ENCODE data around the gene YOD1.

The YOD1 gene

DNA sequence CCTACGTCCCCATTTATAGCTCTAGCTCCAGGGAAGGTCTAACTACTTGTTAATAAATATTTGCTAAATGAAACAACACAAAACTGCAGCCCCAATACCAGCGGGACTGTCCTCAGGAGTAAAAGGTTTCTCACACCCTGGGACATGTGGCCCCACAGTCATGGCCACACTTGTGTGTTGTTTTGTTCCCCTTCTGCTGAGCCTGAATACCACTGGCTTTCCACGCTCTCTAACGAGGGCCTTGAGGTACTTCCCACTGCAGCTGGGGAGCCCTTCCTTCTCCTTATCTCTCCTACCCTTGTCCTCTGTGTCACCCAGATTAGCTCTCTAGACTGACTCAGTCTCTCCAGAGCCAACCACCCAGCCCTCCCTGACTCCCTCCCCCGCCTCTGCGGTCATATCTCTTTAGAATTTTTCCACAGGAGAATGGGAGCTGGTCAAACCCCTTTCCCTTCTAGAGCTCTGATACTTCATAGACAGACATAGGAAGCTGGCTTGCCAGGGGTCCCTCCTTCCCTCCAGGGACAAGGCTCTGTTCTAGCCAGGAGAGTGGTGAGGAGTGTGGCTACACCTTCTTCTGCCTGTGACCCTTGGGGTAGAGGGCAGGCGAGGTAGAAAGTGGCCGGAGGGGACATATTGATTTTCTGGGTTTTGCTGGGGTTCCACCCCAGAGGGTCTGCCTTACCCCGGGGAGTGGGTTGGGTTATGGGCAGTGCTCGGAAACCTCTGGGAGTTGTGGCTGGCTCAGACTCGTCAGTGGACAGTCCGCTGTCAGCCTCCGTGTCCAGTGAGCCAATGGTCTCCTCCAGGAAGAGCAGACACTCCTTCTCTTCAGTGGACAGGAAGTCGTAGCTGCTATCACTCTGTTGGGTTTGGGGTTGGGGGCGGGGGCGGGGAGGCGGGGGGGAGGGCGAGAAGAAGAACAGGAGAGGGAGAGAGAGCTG is 26.5 kb downstream of the YOD1 start:
- DNase-seq: no peak

DNA sequence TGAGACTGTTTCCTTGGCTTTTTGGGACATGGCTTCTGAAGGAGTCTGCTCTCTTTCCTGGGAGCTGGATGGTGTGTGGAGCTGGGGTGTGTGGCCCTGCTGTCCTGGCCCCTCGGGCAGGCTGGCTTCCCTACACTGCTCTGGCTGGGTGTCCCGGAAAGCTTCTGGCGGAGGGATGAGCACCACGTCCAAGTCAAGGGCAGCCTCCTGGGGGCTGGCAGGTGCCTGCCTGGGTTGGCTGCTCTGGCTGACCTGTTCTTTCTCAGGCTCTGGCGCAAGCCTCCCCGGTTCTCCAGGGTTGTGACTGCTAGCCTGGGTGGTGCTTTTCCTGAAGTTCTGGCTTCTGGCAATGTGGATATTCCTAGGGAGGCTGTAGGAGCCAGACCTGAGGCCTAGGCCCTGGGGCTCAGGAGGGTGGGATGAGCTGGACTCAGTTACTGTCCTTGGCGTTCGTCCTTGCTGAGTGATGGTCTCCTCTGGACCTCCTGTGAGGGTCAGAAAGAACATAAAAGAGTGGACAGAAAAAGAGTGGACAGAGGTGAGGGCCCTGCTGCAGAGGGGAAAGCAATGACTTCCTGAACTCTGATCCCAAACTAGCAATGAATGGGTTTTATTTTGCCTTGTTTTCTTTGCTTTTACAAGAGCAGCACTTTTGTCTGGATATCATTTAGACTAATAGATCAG is 27.9 kb downstream of the YOD1 start:
- no peak for DNase-seq

DNA sequence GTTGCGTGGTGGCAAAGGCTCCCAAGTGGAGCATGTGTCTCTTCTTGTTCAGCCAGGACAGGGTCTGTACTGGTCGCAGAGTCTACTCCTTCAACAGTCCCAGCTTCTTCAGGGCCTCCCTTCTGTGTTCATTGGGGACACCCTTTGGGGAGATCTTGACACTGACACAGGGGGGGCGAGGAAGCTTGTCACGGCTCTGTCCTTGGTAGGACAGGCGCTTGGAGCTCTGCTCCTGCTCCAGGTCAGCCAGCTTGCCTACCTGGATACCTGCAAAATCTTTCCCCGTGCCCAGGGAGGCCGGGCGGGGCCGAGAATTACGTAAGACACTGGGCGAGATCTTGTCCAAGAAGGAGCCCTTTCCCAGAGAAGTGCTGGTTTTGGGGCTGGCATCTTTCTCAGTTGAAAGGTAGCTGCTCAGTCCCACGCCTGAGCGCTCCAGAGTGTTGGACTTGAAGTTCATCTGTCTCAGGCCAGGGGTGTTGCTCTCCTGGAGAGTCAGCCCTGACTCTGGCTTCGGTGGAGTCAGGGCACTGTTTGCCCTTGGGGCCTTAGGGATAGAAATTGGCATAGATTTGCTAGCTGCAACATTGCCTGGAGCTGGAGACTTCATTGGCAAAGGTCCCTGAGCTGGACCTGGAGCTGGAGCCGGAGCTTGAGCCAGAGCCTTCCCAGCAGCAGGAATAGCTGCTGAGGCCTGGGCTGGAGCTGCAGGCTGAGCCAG is 29.0 kb downstream of the YOD1 start:
- DNase-seq: no peak

DNA sequence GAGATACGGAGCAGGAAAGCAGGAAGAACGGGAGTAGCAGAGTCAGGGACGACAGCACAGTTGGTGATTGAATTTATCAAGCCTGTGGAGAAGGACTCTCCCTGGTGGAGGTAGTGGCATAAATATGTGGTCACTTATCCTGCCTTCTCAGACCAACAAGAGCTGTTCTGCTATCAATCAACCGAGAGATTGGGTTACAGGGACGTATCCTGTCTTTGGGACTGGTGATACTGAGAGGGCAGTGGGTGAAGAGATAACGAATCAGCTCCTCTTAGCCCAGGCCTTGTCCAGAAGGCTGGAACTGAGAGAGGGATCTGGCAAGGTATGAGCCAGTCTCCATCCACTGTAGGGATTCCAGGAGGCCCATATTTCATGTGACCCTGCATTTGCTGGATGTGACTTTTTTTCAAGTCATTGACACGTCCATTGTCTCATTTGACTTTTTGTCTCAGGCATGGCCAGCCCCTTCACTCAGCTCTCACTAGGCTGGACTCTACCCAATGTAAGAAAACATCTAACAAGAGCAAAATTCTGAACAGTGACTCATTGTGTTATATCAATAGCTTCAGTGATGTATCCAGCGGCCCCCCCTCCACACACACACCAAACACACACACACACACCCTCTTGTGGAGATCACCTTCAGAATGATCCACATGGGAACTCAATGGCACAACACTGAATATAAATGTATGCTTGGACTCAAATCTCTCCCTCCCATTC is 29.7 kb downstream of the YOD1 start:
- DNase-seq: no peak

DNA sequence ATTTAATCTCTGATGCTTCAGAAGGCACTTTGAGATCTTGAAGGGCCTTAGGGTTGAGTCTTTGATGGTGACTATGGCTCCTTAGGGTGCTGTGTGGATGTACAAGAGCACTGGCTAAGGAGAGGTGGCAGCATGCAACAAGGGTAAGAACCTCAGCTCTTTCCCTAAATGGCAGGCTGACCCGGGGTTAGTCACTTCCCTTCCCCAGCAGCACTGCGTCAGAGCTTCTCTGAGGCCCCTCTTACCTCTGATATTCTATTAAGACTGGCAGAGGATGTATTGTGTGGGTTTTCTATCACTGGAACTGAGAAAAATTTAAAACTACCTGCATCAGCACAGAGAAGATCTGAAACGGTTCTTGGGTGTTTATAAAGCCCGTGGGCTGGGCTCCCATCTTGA is 30.3 kb downstream of the YOD1 start:
- DNase-seq: no peak

DNA sequence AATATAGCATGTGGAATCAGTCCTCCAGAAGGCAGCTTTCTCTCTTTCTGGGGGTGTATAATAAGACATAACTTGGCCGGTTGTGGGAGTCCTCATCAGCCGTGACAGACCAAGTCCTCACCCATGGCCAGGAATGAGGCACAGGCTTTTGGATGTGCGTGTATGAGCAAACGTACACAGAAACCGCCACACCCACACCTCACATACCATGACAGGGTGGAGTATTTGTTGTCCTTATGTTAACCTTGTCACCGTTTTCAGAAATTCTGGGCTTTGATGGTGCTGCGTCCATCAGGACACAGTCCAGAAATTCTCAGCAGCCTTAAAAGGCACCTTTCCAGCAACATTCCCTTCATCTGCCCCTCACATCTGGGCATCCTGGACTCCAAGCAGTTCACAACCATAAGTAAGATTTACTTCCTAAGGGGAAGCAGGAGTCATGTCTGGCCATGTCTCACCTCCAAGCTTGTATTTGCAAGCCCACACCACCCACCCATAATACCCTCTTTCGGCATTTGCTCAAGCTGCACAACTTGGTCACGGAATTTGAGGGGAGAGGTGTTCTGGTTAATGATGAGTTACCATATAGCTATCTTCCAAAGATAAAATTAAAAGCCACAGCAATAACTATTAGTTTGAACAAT is 30.8 kb downstream of the YOD1 start:
- DNase-seq: no peak

DNA sequence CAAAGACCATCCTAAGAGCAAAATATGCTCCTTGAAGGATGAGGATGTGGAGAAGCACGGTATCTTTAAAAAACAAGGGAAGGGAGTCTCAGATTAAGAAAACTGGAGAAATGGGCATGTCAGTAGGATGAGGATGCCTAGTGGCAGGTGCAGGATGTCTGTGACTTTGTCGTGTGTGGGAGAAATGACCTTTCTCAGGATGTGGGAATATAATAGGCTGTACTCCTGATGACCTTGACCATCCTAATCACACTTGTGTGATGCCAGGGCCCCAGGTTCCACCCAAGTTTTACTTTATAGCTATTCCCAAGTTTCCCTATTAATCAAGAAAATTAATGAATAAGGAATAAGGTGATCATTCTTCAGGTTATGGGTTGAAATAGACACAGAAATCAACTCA is 31.3 kb downstream of the YOD1 start:
- no peak for DNase-seq

DNA sequence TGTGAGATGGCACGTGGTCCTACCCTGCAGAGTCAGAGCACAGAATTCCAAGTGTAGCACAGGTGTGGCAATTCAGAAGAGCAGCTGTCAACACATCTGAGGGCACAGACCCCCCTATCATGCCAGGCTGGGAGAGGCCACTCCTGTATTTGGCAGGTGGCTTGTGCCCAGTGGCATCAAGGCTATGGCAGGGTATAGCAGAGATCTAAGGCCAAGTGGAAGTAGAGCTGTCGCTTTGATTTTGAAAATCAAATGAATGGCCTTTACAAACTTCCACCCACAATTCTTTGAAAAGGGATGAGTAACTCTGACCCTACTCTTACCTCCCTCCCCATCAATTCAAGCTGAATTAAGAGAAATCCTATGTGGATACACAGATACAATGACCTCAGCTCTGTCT is 31.8 kb downstream of the YOD1 start:
- no peak for DNase-seq

DNA sequence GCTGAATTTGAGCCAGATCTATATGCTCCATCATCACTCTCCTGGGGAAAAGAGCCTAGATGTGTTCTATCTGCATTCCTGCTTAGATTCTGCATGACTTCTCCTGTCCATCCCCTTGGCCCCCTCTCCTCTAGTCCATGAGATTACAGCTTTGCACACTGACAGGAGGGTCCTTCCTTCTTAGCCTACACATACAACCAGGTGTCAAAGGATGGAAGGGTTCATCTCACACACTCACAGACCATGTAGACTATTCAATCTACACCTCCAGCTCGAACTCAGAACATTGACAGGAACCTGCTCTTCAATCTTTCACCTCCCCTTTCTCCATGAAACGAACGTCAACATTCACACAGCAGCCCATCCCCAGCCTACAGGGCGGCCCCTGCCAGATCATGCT is 32.3 kb downstream of the YOD1 start:
- DNase-seq: no peak

DNA sequence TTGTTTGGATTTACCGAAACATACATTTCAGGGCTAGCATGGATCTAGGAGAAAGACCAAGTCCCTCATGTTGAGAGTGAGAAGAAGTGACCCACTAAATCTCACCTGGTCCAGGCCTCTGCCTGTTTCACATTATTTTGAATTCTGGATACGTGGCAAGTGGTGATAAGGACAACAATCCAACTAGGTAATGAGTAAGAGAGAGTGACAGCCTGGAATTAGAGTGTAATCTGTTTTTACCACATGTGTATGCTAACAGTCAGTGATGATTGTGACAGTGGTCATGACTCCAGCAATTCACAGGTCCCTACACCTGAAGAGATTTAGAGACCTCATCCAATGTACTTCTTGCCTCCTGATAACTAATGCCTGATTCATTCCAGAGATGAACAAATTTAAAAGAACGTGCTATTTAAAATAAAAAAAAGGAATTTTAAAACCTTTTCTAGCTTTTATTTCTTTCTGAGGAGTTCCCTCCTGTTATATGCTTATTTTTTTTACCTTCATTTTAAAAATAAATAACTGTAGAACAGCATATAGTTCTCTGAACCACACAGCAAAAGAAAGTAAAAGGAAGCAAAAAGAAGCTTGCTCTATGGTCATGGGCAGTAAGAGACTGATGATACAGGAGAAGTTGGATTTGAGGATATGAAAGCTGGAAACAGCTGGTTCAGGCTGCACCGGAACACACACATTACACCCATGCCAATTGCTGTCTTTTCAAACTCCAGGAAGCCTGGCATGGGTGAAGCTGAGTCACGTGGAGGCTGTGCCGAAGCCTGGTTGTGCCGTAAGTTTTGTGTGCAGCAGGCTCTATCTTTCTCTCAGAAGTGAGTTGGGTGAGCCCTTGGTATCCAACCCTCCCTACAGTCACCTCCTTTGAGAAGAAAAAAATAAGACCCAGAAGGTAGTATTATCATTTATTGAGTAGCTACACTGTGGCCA is 33.1 kb downstream of the YOD1 start:
- no peak for DNase-seq

DNA sequence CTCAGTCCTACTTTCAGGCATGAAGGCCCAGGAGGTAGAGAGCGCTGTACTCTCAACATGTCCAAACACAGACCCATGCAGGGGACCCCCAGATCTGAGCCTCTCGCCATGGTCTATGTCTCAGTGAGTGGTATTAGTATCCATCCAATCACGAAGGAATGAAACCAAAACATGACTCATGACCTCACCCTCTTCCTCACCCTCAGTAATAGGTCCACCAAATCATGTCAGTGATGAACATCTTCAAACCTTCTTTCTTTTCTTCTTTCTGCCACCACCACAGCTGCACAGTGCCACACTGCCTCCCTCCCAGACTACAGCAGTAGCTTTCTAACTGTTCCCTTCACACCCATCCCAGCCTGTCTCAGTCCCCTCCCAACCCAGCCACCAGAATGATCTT is 35.2 kb downstream of the YOD1 start:
- no peak for DNase-seq

DNA sequence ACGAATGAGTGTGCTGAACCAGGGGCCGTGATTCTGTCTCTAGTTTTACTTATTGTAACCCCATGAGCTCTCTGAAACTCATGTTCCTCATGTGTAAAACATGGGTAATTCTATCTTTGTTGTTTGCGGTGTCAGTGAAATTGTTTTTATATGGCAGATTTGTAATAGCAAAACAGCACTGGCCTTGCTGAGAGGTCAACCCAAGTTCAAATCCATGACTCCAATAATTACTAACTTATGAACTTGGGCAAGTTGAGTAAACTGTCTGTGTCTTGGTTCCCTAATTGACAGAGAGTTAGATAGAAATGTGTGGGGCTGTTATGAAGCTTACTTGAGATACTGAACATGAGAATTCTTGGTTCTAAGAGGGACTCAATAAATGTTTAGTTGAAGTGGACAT is 36.3 kb downstream of the YOD1 start:
- no peak for DNase-seq

DNA sequence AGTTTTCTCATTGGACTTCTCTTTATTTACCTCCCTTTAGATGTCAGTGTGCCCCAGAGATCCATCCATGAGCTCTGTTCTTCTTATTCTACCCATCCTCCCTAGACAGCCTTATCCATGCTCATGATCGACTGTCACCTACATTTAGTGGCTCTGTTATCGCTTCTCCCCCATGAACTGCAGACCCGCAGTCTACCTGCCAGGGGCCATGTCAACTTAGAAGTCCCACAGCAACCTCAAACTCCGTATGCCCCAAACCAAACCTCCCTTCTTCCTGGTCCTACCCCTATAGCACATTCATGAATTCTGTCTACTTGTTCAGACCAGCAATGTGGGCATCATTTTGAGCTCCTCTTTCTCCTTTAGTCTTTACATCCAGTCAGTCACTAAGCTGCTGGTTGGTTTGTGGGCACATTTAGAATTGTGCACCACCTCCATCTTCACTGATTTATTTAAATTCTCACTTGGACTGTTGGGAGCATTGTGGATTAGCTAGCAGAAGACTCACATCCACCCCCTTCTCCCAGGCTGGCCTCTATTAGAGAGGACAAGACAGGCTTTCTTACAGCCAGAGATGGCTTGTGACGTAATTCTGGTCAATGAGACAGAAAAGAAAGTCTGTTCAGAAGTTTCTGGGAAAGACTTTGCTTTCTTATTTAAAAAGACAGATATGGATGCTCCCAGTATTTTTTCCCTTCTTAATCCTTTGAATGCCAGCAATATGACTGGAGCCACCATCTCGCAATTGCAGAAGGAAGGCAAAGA is 37.5 kb downstream of the YOD1 start:
- no peak for DNase-seq

DNA sequence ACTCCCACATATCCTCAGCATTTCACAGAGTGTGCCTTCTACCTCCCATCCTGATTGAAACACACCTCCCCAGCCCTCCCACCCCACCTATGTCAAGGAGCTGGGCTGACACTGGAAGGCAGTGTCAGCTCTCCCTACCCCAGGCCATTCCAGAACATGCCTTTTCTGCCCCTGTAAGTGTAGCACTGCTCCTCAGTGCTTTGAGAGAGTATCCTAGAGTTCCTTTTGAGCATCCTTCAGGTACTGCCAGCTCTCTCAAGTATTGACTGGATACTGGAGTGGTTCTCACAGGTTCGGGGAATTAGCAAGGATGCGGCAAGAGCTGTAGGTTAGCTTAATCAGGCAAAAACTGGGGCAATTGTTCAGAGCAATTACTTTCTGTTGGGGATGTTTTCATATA is 40.3 kb downstream of the YOD1 start:
- no peak for DNase-seq

DNA sequence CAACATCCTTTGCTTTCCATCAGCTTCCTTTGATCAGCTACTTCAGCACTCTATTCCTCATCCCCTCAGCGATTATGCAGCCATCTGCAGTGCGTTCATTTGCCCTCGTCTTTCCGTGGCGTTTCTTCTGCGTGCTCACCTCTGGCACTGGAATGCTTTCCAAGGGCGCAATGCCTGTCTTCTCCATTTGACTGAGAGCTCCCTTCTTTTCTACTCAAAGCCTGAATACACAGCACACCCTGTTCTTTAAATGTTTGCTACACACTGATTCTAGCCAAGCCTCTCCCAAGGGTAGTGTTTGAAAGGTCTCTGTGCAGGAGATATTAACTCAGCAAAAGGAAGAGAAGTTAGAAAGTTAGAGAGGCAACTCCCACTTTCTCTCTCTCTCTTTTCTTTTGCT is 41.1 kb downstream of the YOD1 start:
- no peak for DNase-seq

DNA sequence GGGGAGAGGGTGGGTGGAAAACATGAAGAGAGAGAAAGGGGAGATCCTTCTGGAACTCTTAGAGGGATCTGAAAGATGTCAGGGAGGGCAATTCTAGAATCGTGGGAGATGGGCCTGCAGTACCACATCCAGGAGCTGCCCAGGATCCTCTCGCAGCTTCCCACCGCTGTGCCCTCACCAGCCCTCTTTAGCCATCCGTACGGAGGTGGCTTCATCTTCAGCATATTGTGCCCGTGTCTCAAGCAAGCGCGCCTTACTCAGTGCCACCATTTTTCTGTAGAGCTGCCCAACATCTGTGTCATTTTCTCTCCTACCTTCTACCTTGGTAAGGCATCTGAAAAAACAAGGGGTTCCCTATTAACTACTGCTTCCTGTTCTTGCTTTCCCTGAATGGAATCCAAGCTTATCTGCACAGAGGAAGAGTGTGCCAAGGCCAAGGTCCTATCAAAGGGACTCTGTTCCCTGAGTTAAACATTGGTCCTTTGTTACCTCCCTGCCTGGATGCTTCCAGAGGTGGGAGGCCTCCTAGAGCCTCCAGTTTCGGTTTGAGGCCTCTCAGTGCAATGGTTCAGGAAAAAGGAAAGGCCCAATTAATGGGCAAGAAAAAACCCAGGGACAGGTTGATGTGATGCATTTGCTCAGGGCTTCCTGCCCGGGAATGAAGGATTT is 41.7 kb downstream of the YOD1 start:
- no peak for DNase-seq

DNA sequence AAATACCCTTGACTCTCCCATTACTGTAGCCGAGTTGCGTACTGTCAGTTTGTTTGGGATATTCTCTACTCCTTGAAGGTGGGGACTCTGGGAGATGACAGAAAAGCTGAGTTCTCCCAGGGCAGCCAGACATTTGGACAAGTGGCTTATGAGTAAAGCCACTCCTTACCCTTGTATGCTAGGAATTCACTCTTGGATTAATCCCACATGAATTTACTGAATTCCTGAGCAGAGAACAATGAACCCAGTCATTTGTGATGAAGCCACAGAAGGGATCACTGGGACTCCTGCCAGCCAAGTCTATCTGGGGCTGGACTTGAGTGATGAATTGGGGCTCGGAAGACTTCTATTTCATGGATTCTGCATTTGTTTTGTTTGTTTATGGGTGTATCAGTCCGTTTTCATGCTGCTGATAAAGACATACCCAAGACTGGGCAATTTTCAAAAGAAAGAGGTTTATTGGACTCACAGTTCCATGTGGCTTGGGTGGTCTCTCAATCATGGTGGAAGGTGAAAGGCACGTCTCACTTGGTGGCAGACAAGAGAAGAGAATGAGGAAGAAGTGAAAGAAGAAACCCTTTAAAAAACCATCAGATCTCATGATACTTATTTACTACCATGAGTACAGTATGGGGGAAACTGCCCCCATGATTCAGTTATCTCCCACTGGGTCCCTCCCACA is 43.5 kb downstream of the YOD1 start:
- DNase-seq: no peak

DNA sequence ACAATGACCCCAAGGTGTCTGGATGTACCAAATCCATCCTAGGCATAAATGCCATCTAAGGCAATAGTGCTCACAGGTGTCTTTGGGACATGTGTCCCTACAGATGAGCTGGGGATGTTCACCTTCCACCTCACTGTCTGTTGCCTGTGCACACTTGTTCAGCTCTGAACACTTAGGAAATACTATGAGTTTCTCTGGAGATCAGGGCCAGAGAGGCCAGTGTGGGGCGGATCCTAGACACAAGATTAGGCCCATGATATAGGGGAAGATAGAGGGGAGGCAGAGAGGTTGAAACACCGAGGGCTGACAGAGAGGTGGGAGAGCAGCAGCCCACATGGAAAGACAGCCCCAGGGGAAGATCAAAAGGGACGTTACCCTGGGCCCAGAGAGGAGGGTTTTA is 44.1 kb downstream of the YOD1 start:
- DNase-seq: no peak

DNA sequence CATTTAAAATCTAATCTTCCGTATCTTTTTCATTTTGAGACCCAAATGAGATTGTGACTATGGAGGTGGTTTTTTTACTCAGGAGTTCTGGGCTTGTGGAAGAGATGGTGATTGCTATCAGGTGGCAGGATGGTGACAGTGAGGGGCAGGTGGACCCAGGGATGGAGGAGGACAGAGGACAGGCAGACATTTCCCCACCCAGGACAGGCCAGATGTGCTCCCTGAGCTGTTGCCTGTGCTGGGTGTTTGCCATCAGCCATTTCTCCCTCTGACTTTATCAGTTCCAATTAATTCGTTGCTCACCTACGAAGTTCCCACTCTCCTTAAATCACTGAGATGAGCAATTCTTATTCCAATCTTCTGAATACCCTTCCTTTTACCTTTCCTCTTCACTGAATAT is 44.9 kb downstream of the YOD1 start:
- no peak for DNase-seq

Measured in SIG-M5 (cell line).